GM12864 (cell line): ENCODE data around the gene CDC42SE1.

Experiments
- DNase-seq: peaks from one replicate; pipeline ENCODE4 v3.0.0-alpha.2; 2011; ENCODE audit warnings: low read depth
- H3K4me3 ChIP-seq: 2 replicates; pipeline ENCODE4 v1.5.1; 2011; ENCODE audit warnings: mild to moderate bottlenecking, low read depth, low read length, control low read depth
- TF ChIP-seq, protein P1 (sequence below): IDR thresholded peaks from 2 replicates; pipeline ENCODE4 v1.5.1; 2011; ENCODE audit warnings: low read depth, mild to moderate bottlenecking, moderate library complexity, low read length, control low read depth, inconsistent platforms; ENCODE audit errors: missing control alignments

Gene CDC42SE1

DNA sequence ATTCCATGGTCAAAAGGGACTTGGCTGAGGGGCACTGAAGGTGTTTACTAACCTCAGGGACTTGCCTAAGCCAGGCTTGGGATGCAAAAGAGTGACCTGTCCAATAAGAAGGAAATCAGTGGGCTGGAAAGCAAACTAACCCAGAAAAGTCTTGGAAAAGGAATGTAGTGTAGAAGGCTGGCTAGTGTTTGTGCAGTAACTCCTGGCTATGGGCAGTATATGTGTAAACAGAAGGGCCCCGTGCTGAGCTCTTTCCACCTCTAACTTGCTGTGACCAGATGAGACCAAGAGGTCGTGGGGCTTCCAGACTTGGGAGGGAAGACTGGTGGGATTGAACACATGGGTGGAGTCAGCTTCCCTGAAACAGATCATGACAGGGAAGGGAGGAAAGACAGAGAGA, 56.8 kb downstream of the CDC42SE1 start:
- no peak for DNase-seq
- TF ChIP-seq, protein P1, sequence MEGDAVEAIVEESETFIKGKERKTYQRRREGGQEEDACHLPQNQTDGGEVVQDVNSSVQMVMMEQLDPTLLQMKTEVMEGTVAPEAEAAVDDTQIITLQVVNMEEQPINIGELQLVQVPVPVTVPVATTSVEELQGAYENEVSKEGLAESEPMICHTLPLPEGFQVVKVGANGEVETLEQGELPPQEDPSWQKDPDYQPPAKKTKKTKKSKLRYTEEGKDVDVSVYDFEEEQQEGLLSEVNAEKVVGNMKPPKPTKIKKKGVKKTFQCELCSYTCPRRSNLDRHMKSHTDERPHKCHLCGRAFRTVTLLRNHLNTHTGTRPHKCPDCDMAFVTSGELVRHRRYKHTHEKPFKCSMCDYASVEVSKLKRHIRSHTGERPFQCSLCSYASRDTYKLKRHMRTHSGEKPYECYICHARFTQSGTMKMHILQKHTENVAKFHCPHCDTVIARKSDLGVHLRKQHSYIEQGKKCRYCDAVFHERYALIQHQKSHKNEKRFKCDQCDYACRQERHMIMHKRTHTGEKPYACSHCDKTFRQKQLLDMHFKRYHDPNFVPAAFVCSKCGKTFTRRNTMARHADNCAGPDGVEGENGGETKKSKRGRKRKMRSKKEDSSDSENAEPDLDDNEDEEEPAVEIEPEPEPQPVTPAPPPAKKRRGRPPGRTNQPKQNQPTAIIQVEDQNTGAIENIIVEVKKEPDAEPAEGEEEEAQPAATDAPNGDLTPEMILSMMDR = no peak
- H3K4me3 ChIP-seq = no peak overlapping the region

DNA sequence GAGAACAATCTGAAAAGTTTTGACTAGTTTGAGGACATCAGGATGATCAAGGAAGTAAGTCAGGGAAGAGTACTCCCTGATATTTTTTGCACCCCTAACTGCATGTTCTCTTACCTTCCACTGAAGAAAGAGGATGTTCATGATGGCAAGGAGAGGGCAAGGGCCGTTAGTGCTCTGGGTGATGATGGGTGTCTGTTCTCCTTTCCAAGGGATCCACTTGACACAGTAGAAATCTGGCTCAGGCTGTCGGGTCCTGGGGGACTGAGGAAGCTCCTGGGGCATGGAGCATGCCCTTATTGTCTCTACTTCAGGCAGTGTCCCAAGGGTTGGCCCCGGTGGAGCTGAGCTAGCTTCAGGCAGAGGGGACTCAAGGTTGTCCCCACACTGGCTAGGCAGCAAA, 57.4 kb downstream of the CDC42SE1 start:
- TF ChIP-seq, protein P1 = no peak
- no peak overlapping the region for H3K4me3 ChIP-seq
- no peak for DNase-seq

DNA sequence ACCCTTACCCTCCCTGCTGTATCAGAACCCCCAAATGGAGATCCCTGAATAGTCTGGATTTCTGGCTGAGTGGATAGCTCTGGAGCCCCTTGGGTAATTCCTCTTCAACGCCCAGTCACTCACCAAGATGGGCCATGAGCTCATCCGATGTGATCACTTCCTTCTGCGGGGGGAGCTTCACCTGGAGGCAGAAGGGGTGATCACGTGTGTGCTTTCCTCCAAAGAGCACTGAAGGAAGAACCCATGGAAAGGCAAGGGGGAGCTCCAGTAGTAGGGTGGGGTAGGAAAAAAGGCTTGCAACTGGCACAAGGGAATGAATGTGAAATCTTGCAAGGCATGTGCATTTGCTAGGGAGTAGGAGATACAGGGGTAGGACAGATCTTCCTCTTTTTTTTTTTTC, 57.8 kb downstream of the CDC42SE1 start:
- TF ChIP-seq, protein P1 = no peak
- H3K4me3 ChIP-seq = no peak overlapping the region
- no peak for DNase-seq
